GM19324 (cell line): ENCODE data around the gene PARP2.
"Not testable (repeated sequence)": the region's sequence is repeated elsewhere in the genome, so short reads cannot be mapped to it uniquely, and the experiment has no call there.

ENCODE experiments used
- ATAC-seq: cut with Tn5 transposase; IDR thresholded peaks from one replicate; pipeline ENCODE4 v1.9.1; 2021; ENCODE audit warnings: mild to moderate bottlenecking, moderate library complexity; ENCODE audit not compliant: unreplicated experiment, low FRiP score

The PARP2 gene

DNA sequence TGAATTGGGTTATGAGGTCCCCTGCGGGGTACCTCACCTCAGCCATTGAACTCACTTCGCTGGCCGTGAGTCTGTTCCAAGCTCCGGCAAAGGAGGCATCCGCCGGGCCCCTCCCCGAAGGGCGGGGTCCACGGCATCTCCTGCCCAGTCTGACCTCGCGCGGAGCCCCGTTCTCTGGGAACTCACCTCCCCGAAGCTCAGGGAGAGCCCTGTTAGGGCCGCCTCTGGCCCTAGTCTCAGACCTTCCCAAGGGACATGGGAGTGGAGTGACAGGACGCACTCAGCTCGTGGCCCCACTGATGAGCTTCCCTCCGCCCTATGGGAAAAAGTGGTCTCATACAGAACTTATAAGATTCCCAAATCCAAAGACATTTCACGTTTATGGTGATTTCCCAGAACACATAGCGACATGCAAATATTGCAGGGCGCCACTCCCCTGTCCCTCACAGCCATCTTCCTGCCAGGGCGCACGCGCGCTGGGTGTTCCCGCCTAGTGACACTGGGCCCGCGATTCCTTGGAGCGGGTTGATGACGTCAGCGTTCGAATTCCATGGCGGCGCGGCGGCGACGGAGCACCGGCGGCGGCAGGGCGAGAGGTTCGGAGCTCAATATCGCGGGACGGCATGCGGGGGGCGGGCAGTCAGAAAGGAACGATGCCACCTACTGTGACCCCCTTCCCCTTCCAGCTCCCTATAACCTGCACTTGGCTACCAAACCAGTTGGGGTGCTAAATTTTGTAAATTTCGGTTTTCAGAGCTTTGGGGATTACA is at the start of gene PARP2:
Gene PARP2 (plus strand): TSS at position 544 of the 770 bp plus-strand sequence. CDS start 7 bp downstream, at position 551.
- peak; percentile 93 for ATAC-seq

- ATAC-seq, result no peak
Observed at GRCh38 chr14:20294636-20295035, 48.8 kb upstream of the PARP2 start.

GRCh38 chr14:20295067-20295466 is 48.4 kb upstream of the PARP2 start:
- peak; percentile 60 for ATAC-seq

GRCh38 chr14:20302042-20302755 is 41.2 kb upstream of the PARP2 start:
- no peak for ATAC-seq

DNA sequence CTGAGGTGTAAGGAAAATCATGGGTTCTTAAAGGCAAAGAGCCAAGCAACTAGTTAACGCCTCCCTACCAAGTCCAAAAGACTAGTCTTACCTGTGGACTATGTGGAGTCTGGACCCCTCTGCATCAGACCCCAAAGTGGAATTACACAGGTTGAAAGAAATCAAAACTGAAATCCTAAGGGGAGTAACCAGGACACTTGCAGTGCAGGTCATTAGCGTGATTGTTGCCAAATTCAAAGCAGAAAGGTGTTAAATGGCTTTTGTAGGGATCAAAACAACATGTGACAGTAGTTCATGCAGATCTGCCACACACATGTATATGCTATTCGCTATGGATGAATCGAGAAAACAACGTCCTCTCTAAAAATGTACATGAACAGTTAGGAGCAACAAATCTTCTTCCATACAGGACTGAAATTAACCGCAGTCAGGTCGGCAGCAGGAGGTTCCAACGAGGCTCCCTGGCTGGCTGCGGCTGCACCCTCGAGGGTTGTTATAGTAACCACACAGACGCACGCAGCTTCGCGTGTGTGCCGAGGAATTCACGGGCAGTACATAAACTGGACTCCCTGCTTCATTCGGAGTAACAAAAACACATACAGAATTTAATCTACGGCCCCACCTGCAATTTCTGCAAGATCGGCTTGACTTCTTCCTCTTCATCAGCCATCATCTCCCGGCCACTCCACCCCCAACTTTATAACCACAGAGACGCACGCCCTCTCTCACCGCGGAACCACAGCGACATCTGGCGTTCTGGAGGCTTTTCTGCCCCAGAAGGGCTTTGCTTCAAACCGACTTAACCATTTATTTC is 38.0 kb upstream of the PARP2 start, which contains the start of gene TTC5:
Gene TTC5 (minus strand): TSS at position 687 of the 814 bp plus-strand sequence. CDS start 14 bp downstream, at position 673.
- ATAC-seq, result peak; percentile 93

GRCh38 chr14:20306079-20306423 is 37.4 kb upstream of the PARP2 start:
- ATAC-seq, result no peak

DNA sequence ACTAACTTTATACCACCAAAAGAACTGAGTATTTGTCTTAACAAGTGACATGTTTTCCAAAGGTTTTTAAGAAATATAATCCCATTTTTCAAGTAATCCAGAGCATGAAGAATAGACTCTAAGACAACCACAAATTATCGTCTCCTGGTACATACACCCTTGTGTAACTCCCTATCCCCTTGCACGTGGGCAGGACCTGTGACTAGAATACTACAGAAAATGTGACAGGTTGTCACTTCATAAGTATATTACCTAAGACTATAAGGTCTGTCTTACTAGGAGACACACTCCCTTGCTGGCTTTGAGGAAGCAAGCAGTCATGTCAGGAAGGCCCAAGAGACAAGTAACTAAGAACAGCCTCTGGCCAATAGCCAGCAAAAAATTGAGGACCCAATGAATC is 29.4 kb upstream of the PARP2 start:
- ATAC-seq, result no peak

DNA sequence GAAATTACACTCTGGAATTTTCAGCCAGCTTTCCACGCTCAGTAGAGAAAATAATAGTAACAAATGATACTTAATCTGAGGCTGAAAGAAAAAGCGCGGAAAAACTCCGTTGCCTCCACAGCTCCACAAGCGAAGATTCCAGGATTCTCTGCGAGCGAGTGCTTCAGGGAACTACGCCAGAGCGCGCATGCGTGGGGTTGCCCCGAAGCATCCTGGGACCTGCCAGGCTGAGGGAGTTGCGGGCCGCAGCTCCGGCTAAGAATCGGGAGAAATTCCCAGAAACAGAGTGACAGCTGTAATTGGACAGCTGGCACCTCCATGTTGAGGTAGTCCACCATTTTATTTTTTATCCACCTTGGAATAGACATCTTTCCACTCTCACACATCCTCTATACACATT is 25.7 kb upstream of the PARP2 start:
- ATAC-seq, result no peak

DNA sequence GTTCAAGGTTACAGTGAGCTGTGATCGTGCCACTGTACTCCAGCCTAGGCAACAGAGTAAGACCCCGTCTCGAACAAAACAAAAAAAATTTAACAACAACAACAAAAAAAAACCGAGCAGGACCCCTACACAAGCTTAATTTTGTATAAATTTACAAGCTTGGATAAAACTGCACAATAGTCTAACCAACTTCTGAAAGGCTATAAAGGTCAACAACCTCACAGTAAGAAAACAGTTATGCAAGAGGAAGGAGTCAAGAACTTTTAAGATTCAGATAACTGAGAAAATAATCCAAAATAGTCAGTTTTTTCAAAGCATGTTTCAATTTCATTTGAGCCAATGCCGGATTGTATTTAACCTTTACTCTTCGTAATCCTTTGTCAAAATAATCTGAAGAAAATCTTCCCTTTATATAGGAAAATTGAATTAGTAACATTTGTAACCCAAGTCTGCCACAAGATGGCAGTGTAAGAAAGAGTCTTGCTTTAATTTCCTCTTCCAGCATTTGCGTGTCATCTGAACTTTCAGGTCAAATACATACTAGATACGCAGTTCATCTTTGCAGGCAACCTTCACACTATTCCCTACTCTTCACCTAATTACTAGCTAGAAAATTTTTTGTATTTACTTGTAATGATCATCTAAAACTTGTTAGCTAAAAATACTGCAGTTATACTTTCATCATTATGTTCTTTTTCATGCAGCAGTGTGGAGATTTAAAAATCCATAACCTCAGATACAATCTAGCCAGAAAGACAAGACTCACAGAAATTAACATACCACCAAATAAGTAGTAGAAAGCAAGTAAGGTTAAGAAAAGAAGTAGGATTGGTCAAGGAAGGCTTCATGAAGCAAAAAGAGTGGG is 16.2 kb upstream of the PARP2 start:
- no peak for ATAC-seq

DNA sequence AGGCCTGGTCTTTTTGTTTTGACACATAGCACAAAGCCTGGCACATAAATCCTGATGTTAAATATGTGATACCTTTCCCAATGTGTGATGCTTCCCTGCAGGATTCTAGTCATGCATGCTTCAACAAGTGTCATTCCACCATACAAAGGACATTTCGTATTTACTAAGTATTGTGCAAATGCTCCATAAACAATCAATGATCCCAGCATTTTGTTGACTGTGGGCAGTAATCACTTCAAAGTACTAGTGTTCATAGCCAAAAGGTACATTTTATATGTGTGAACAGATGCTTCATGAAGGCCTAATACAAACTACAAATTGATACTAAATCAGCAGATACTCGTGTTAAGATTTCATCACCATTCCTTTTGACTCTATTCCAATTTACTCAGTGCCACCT is 14.7 kb upstream of the PARP2 start:
- ATAC-seq, result no peak

DNA sequence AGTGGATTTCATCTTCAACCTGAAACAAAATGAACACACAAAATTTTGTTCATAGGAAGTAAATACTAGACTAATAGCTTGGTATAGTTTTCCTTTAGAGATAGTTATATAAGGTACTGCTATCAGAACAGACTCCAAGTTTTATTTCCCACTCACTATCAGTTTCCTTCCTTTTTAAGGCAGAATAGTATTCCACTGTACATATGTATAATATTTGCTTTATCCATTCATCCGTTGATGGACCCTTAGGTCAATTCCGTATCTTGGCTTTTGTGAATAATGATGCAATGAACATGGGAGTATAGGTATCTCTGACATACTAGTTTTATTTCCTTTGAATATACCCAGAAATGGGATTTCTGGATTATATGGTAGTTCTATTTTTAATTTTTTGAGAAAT is 14.1 kb upstream of the PARP2 start:
- no peak for ATAC-seq

DNA sequence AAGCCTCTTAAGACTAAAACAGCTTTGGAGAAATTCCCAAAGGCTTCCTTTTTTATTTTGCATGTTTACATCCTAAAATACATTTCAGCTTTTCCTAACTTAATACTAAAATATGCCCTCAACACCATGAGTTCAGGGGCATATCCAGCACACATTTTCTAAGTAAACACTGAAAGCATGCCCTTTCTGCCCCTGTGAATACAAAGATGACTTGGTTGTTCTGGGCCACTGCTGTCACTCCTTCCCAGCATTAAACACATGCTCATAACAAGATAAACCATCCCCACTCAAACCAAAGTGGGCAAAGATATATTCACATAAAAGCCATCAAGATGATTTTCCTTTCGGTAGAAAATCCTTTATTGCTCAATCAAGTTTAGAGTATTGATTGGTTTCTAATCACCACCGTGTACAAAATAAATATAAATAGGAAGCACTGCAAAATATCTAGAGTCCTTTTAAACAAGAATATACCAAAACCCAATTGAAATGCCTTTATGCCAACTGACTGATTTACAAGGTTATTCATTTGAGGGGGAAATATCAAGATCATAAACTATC is 12.3 kb upstream of the PARP2 start:
- ATAC-seq, result no peak

GRCh38 chr14:20332431-20332787 is 11.0 kb upstream of the PARP2 start:
- ATAC-seq, result no peak

- ATAC-seq, result peak; percentile 95
Observed at GRCh38 chr14:20332788-20333493, 10.5 kb upstream of the PARP2 start, which contains the start of gene CCNB1IP1. TSS of gene CCNB1IP1 (minus strand) at chr14:20333279. CDS start at chr14:20316523, 16,756 bp downstream.

DNA sequence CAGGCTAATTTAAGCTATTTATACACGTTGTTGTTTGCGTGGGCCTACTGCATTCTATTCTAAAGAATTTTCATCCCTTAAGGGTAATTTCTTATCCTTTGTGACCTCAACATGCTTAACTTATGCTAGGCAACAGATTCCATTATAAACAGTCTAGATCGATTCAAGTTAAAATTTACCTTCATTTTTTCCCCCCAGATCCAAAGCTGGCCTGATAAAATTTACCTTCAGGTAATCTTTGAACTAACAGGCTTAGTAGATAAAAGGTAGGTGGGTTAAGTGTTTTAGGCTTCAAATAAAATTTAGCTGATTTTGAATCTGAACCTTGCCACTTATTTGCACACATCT is 10.0 kb upstream of the PARP2 start:
- ATAC-seq, result peak; percentile 27

GRCh38 chr14:20334017-20334416 is 9.4 kb upstream of the PARP2 start:
- no peak for ATAC-seq

GRCh38 chr14:20341032-20341431 is 2.4 kb upstream of the PARP2 start:
- ATAC-seq, result not testable (repeated sequence)

DNA sequence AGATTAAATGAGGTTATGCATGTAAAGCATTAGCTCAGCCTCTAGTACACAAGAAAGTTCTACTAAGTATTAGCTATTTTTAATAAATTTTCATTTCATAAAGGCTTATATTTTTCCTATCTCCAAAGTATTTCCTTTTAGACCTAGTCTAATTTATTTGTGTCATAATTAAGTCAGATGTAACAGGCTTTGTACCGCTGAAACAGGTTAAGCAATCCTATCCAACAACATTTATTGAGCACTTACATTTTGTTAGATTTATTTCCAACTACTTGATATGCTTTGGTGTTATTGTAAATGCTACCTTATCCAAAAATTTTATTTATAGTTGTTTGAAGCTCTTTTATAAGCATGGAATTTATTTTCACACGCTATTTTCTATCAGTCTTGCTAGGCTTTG is 1.8 kb upstream of the PARP2 start:
- no peak for ATAC-seq

DNA sequence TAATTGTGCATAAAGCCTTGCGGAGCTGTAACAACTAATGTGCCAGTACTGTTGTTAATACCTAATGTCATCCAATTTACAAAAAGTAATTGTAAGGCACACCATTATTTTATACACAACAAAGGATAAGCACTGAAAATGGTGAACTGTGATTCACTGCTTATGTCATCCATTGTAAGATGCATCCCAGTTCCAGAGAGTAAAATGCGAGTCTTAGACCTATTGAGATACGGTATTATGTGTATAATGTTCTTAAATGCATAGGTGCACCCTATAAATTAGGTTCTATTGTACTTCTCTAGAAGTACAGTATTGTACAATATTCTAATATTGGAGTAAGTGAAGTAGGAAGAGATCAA is 406 bp downstream of the PARP2 start:
- no peak for ATAC-seq
